ENCODE measurements around the gene ACVRL1.
A peak's percentile ranks its signal among the peaks of the same experiment; 100 is the strongest.

ACVRL1 gene

GRCh38 chr12:51917746-51918453 lies 10.6 kb downstream of the ACVRL1 start:
- no peak for DNase-seq

- DNase-seq, result no peak
These were observed 12.7 kb downstream of the ACVRL1 start for GRCh38 chr12:51920046-51920445.

GRCh38 chr12:51921017-51921725 lies 13.9 kb downstream of the ACVRL1 start:
- no peak for DNase-seq

GRCh38 chr12:51922146-51922545 lies 14.8 kb downstream of the ACVRL1 start:
- no peak for DNase-seq

- DNase-seq, result peak; percentile 5
These were observed 15.6 kb downstream of the ACVRL1 start for GRCh38 chr12:51922762-51923505.

DNA sequence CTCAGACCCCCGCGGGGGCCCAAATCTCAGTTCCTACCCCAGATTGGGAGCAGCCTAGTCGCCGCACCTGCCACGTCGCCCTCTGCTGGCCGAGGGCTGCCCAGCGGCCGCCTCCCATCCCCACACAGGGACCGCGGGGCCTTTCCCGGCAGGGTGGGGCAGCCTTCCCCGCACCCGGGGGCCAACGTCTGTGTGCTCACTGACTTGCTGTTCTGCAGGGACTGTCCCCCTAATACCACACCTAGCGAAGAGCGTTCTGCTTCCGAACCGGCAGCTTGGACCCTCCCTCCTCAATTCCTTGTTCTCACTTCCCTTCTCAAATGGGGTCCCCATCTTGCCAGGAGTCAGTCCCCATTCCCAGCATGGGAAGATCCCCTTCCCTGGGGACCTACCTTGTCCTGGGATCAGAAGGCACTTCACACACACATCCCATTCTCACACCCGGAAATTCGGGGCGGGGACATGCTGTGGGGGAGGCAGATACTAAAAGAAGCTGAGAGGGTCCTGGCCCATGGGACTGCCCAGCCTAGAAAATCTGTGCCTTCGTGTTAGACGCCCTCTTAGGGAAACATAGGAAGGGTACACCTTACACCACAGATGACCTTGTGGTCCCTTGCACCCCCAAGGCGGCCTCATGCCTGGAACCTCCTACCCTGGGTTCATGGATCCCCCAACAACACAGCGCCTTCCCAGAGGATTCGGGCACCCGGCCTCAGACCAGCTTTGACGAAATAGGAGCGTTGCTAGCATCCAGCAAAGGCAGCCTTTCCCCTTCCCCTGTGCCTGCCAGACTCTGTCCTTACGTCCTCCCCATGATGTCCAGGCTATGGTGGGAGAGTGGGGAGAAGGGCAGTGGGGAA lies 16.4 kb downstream of the ACVRL1 start:
- no peak for DNase-seq

DNA sequence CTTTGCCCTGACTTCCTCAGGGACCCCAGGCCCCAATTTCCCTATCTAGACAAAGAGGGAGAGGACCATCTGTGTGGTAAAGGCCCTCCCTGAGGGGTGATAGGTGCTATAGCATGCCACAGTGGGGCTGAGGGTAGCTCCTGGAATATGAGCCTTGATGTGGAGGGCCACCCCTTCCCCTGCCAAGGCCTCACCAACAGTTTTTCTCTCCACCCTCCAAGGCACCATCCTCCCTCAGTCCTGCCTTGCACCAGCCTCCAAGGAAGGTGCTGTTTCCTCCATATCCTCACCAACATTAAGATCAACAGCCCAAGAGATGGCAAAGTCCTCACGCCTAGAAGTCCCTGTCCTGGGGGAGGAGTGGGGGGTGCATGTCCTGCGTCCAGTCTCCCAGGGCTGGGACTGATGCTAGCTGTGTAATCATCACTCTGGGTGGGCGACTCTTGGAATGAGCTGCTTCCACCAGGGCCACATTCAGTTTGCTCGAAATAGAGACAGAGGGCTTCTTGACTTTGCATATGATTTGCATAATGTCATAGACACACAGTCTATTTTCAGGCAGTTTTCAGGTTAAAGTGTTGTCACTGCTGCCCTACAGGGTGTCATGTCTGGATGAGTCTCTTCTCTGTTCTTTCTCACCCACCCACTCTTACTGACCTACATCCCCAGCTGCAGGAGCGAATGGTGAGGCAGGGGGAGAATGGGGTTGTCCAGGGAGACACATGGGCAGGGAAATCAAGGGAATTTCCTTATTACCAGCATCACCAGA lies 17.4 kb downstream of the ACVRL1 start:
- DNase-seq, result no peak

- DNase-seq, result no peak
These were observed 18.2 kb downstream of the ACVRL1 start for GRCh38 chr12:51925346-51926063.

DNA sequence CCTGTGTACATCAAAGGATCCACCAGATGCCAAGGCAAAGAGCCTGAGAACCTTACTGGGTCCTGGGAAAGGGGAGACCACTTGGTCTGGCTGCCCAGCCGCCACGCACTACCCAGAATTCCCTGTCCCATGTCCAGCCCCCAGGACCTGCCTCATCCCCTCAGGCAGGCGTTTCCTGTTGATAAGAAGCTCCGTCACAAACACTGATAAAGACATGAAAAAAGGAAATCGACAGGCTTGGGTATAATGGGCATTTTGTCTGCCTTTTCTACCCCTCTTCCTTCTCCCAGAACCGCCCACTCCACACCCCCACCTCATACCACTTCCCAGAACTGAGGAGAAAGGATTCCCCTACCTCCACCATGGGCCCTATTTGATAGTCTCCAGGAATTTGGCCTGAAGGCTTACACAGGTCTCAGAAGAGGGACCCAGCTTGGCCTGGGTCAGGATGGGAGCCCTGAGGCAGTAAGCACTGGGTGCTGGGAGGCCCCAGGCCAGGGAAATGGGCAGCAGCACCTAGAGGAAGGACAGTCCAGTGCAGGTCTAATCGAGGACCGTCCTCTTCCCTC lies 18.8 kb downstream of the ACVRL1 start:
- DNase-seq, result no peak

DNA sequence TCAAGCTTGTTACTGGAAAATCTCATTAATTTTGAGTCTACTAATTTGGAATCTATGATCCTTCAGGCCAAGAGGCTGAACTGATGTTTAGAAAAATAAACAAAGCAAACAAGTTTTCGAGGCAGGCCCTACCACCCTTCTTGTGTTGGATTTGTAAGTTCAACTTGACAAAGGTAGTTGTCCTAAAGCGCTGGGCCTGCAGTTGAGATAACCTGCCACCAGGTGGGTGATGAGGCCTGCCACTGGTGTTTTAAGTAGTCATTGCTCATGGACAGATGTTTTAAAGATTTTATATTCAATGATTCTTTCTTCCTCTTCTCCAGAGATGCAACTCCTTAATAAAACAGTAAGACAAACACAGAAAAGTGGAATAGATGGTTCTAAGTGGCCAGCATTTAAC lies 19.4 kb downstream of the ACVRL1 start:
- DNase-seq, result no peak

- DNase-seq, result no peak
These were observed 25.1 kb downstream of the ACVRL1 start for GRCh38 chr12:51932218-51933076.

- DNase-seq, result no peak
These were observed 26.8 kb downstream of the ACVRL1 start for GRCh38 chr12:51934080-51934479.

DNA sequence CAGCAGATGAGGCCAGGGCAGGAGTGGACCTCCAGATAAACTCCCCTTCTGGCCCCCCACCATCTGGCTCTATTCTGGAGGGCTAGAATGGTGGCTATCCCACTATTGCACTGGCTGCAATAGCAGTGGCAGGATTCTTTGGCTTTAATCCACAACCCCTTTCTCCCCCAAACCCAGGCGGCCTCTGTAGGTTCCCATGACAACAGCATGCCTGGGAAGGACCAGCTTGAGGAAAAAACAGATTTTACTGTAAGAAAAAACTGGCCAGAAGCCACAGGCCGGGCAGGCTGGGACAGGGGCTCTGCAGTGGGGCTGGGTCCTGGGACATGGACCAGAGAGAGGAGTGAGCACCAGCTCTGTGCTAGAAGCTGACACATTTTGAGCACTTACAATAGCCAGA lies 30.6 kb downstream of the ACVRL1 start:
- no peak for DNase-seq

DNA sequence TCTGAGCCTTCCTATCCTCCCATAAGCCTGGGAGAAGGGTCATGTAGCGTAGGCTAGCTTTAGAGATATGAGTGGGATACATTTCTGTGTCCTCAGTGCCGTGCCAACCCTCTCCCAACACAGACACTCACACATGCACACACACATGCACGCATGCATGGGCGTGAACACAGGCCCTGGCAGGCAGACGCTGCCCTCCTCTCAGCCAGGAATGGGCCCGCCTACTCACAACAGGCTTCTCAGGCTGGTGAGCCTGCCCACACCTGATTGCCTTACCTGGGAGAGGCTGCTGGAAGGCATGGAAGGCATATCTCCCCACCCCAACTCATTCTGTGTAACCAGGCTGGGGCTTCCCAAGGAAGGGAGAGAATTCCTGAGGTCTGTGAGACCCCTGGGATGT lies 31.4 kb downstream of the ACVRL1 start:
- no peak for DNase-seq

- no peak for DNase-seq
These were observed 33.8 kb downstream of the ACVRL1 start for GRCh38 chr12:51941011-51941581.

- no peak for DNase-seq
These were observed 34.3 kb downstream of the ACVRL1 start for GRCh38 chr12:51941604-51942003.

DNA sequence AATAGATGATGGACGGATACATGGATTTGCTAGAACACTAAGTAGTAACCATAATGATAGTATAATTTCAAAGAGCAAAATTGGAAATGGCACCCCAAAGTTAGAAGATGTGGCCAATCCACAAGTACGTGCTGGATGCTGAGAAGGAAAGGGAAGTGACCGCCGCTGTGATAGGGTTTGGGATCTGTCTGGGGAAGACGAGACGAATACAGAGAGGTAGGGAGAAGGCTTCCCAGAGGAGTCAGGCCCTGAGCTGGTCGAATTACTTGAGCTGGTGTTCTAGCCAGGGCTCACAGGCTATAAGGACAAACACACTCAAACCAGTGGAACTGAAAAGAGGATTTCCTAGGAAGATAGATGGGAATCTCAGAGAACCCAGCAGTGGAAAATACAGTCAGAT lies 34.8 kb downstream of the ACVRL1 start:
- DNase-seq, result no peak

DNA sequence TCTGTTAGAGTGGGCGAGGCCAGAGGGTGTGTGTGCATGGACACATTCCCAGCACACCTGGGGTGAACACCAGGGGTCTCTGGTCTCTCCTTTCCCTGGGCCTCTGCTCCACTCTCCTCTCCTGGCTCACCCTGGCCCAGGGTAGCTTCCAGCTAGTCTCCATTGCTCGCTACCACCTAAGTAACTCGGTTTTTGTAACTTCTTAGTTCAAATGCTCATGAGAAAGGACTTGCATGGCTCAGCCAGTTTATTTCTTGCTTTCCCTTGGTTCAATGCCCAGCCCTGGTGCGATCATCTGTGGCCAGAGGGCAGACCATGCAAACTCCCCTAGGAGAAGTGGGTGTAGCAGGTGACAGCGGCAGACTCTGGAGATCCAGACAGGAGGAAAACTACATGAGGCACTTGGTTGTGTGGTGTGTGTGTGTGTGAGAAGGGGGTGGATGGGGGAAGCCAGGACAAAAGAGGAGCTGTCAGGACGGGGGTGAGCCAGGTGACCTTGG lies 35.2 kb downstream of the ACVRL1 start:
- DNase-seq, result no peak

DNA sequence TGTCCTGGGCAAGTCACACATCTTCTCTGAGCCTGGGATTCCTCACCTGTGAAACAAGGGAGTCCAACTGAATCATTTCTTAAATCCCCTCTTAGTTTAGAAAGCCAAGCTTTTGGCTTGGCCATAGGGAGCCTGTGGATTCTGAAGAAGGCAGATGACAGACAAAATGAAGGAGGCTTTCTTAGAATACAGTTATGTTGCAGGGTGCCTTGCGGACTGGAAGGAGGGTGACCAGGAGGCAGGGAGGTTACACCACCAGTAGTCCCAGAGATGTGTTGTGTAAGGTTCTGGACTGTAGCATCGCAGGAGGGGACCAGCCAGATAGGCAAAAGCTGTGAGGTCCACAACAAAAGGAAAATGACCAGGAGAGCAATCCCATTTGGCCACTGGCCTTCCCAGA lies 36.0 kb downstream of the ACVRL1 start:
- no peak for DNase-seq

All from midbrain (tissue), 1 donor.